ENCODE results near the gene LINC00305.

GRCh38 chr18:64165906-64166305 is 17.0 kb upstream of the LINC00305 start:
- TF ChIP-seq POLR2A (IDR thresholded peaks at IDR 0.05; ENCODE audit: low read depth, low read length) (no peak), POLR2AphosphoS5 (IDR thresholded peaks at IDR 0.05; ENCODE audit: low read depth, low read length) (no peak), TAF1 (IDR thresholded peaks at IDR 0.05; ENCODE audit: borderline replicate concordance, low read depth, low read length) (no peak)
